HCT116 (cell line): Measurements from ENCODE around the gene DOK5. TPM values are rescaled to one million over a fixed set of nuclear protein-coding genes. Genes with fewer than 3 reads are reported as not detected.

ENCODE experiments used
- ATAC-seq: fragments of 200-7000 bp; cut with Tn5 transposase; 2 replicates; pipeline ENCODE4 v1.9.1; 2020; ENCODE audit warnings: mild to moderate bottlenecking, moderate library complexity
- BruUV-seq: library from RNA; stranded (reverse); fragments of 400-500 nt; replicated peaks from 2 replicates; lab custom pipeline; 2021; lab: Mats Ljungman, UMichigan
- CTCF ChIA-PET: fragments of 300-600 bp; sonication (Branson Sonifier 250); formaldehyde crosslinking; loops from one replicate; lab custom pipeline; 2021; ENCODE audit warnings: antibody characterized with exemption; lab: Charles Lee
- POLR2A ChIA-PET: fragments of 300-600, 350-600 bp; sonication (Branson Sonifier 250); formaldehyde crosslinking; loops from one replicate; lab custom pipeline; 2021; ENCODE audit warnings: antibody characterized with exemption; lab: Charles Lee
- RAD21 ChIA-PET, 2 experiments: fragments of 300-600 bp; sonication (Branson Sonifier 250); formaldehyde crosslinking; loops; one replicate each; lab custom pipeline; 2023; ENCODE audit warnings: low total read pairs in 2 of 2; ENCODE audit not compliant: uncharacterized antibody in 2 of 2, unreplicated experiment in 2 of 2, low non-redundant PET in 1 of 2; lab: Charles Lee
- DNase-seq: peaks from one replicate; pipeline ENCODE4 v3.0.0-alpha.2; 2010; ENCODE audit warnings: low read depth, low spot score
- H2AFZ ChIP-seq: fragments of 200-600 bp; shearing (Covaris generic), sonication (generic); 2 replicates; pipeline ENCODE4 v1.6.1; 2017; ENCODE audit warnings: low read depth, mixed run types, mixed read lengths, antibody characterized with exemption, low read length; ENCODE audit not compliant: poor library complexity, severe bottlenecking
- H3K27ac ChIP-seq: 2 replicates; pipeline ENCODE4 v1.5.1; 2012; ENCODE audit warnings: low read depth, low read length
- H3K27me3 ChIP-seq: fragments of 200-600 bp; sonication (generic); 2 replicates; pipeline ENCODE4 v1.6.1; 2016; ENCODE audit warnings: mixed run types, low read length, mixed read lengths; ENCODE audit not compliant: insufficient read depth
- H3K36me3 ChIP-seq, 2 experiments: fragments of 200-500 bp in 1 of 2; fragments of 200-600 bp in 1 of 2; sonication (Bioruptor generic) in 1 of 2; sonication (generic) in 1 of 2; 2 replicates each; pipeline versions ENCODE4 v1.5.1 to v1.6.1; 2014 to 2016; ENCODE audit warnings: low read length in 2 of 2, inconsistent platforms in 1 of 2, mixed read lengths in 1 of 2, mixed run types in 1 of 2; ENCODE audit not compliant: insufficient read depth in 2 of 2, control insufficient read depth in 1 of 2
- H3K4me1 ChIP-seq, 2 experiments: fragments of 200-600 bp in 1 of 2; sonication (generic) in 1 of 2; 2 replicates each; pipeline versions ENCODE4 v1.5.1 to v1.6.1; 2012 to 2017; ENCODE audit warnings: low read length in 2 of 2, inconsistent platforms in 1 of 2, mild to moderate bottlenecking in 1 of 2, mixed read lengths in 1 of 2, mixed run types in 1 of 2, moderate library complexity in 1 of 2; ENCODE audit not compliant: insufficient read depth in 2 of 2, control insufficient read depth in 1 of 2
- H3K4me2 ChIP-seq: fragments of 200-600 bp; sonication (generic); 2 replicates; pipeline ENCODE4 v1.6.1; 2017; ENCODE audit warnings: mixed run types, low read length, mixed read lengths
- H3K4me3 ChIP-seq, 2 experiments: fragments of 200-600 bp in 1 of 2; sonication (generic) in 1 of 2; replicated peaks in 1 of 2; 2 replicates each; pipeline ENCODE4 v1.5.1; 2011 to 2016; ENCODE audit warnings: low read length in 2 of 2, control low read depth in 1 of 2, low read depth in 1 of 2, mild to moderate bottlenecking in 1 of 2, mixed read lengths in 1 of 2, mixed run types in 1 of 2
- H3K79me2 ChIP-seq: fragments of 200-600 bp; sonication (generic); 2 replicates; pipeline ENCODE4 v1.6.1; 2017; ENCODE audit warnings: mild to moderate bottlenecking, mixed run types, low read length, moderate library complexity, mixed read lengths; ENCODE audit not compliant: insufficient read depth
- H3K9ac ChIP-seq: fragments of 200-600 bp; sonication (generic); 2 replicates; pipeline ENCODE4 v1.6.1; 2016; ENCODE audit warnings: low read length, mixed read lengths
- H3K9me2 ChIP-seq: fragments of 200-600 bp; sonication (generic), shearing (Covaris generic); 2 replicates; pipeline ENCODE4 v1.6.1; 2017; ENCODE audit warnings: mixed run types, mild to moderate bottlenecking, moderate library complexity; ENCODE audit not compliant: insufficient read depth
- H3K9me3 ChIP-seq, 2 experiments: fragments of 200-500 bp in 1 of 2; fragments of 200-600 bp in 1 of 2; sonication (Bioruptor generic) in 1 of 2; sonication (generic) in 1 of 2; 2 replicates each; pipeline ENCODE4 v1.6.1; 2014 to 2017; ENCODE audit warnings: low read length in 2 of 2, mixed read lengths in 2 of 2, inconsistent platforms in 1 of 2, low read depth in 1 of 2, mild to moderate bottlenecking in 1 of 2, mixed run types in 1 of 2, moderate library complexity in 1 of 2; ENCODE audit not compliant: control insufficient read depth in 1 of 2, insufficient read depth in 1 of 2
- H4K20me1 ChIP-seq: fragments of 200-600 bp; sonication (generic), shearing (Covaris generic); 2 replicates; pipeline ENCODE4 v1.6.1; 2017; ENCODE audit warnings: mixed run types, mild to moderate bottlenecking, moderate library complexity; ENCODE audit not compliant: insufficient read depth
- CTCF ChIP-seq, 3 experiments: fragments of 200-600 bp in 1 of 3; sonication (generic) in 1 of 3; IDR thresholded peaks in 2 of 3; conservative IDR thresholded peaks in 1 of 3; 2 replicates each; pipeline ENCODE4 v1.5.1; 2012 to 2017; ENCODE audit warnings: low read depth in 2 of 3, low read length in 2 of 3, antibody characterized with exemption in 1 of 3, borderline replicate concordance in 1 of 3, control low read depth in 1 of 3, mild to moderate bottlenecking in 1 of 3, mixed read lengths in 1 of 3, mixed run types in 1 of 3, moderate library complexity in 1 of 3; ENCODE audit not compliant: insufficient read depth in 1 of 3
- EGR1 ChIP-seq: IDR thresholded peaks from 2 replicates; pipeline ENCODE4 v1.6.1; 2012; ENCODE audit warnings: low read depth
- ELF1 ChIP-seq: IDR thresholded peaks from 2 replicates; pipeline ENCODE4 v1.6.1; 2012; ENCODE audit warnings: low read depth, borderline replicate concordance
- FOSL1 ChIP-seq: IDR thresholded peaks from 2 replicates; pipeline ENCODE4 v1.6.1; 2012; ENCODE audit warnings: low read depth
- JUND ChIP-seq: IDR thresholded peaks from 2 replicates; pipeline ENCODE4 v1.6.1; 2012
- POLR2A ChIP-seq: IDR thresholded peaks from 2 replicates; pipeline ENCODE4 v1.7.0; 2011; ENCODE audit warnings: borderline replicate concordance; ENCODE audit not compliant: insufficient read depth, insufficient read length; ENCODE audit errors: extremely low read depth
- POLR2AphosphoS5 ChIP-seq: IDR thresholded peaks from 2 replicates; pipeline ENCODE4 v1.6.1; 2011; ENCODE audit warnings: mild to moderate bottlenecking, low read depth, low read length, moderate library complexity
- SIN3A ChIP-seq: IDR thresholded peaks from 2 replicates; pipeline ENCODE4 v1.6.1; 2012; ENCODE audit warnings: low read depth
- SP1 ChIP-seq: IDR thresholded peaks from 2 replicates; pipeline ENCODE4 v1.6.1; 2012; ENCODE audit warnings: low read depth
- SRF ChIP-seq: IDR thresholded peaks from 2 replicates; pipeline ENCODE4 v1.6.1; 2012; ENCODE audit warnings: low read depth
- TCF7L2 ChIP-seq: IDR thresholded peaks from 2 replicates; pipeline ENCODE4 v1.7.0; 2011; ENCODE audit warnings: borderline replicate concordance, inconsistent platforms; ENCODE audit not compliant: insufficient read depth, insufficient read length; ENCODE audit errors: extremely low read depth
- YY1 ChIP-seq: IDR thresholded peaks from 2 replicates; pipeline ENCODE4 v1.6.1; 2011; ENCODE audit warnings: low read length, low read depth, moderate library complexity, mild to moderate bottlenecking; ENCODE audit not compliant: insufficient replicate concordance; ENCODE audit errors: extremely low read depth
- intact Hi-C: fragments of 100-400 bp; cut with micrococcal nuclease; formaldehyde crosslinking; loops from 2 replicates; pipeline ENCODE4 v1.10.0; 2022
- total RNA-seq: library from RNA; stranded (reverse); gene quantifications from one replicate; pipeline ENCODE4 v1.2.1, GENCODE V29; 2021; ENCODE audit not compliant: unreplicated experiment
- TF ChIP-seq, protein P1 (sequence below): IDR thresholded peaks from 2 replicates; pipeline ENCODE4 v1.6.1; 2012
- TF ChIP-seq, protein P2 (sequence below): IDR thresholded peaks from 2 replicates; pipeline ENCODE4 v1.6.1; 2012
- TF ChIP-seq, protein P3 (sequence below): IDR thresholded peaks from 2 replicates; pipeline ENCODE4 v1.6.1; 2011; ENCODE audit warnings: mild to moderate bottlenecking, low read length, moderate library complexity; ENCODE audit not compliant: insufficient replicate concordance; ENCODE audit errors: extremely low read depth

DOK5 gene
- total RNA-seq, 1 experiment from 2014 or later: not detected

DNA sequence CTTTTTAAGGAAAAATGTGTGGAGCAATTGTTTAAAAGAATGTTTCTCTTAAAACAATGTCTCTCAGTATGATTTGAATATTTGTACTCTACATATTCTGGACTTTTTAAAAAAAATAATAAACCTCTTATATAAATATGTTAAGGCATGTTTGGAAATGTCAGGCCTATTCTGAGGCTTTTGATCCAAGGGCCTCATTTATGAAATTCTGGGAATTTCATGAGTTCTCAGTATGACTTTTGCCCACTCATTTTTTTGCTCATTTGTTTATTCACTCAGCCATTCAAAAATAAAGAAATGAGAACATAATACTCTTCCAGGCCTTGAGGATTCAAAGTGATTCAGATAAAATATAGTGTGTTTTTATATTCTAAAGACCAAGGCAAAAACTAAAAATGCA, 60.4 kb downstream of the DOK5 start:
- Histone ChIP-seq H3K79me2 (no peaks in the 10 kb centered on the region), H2AFZ (no peak overlapping the region), H3K36me3 (no peaks in the 10 kb centered on the region), H3K4me1 (no peaks in the 10 kb centered on the region), H3K27ac (no peak overlapping the region), H3K9me3 (no peaks in the 10 kb centered on the region), H3K4me2 (no peak overlapping the region), H3K9ac (no peak overlapping the region), H3K27me3 (no peaks in the 10 kb centered on the region; the same call in 1 of the 2 replicates)
- ChIA-PET RAD21 (no interaction called here), CTCF (no interaction called here)
- no peak for ATAC-seq
- no TSS peak for BruUV-seq
- TF ChIP-seq SP1: no peak
- TF ChIP-seq FOSL1: no peak
- TF ChIP-seq SRF: no peak
- TF ChIP-seq, all 23 proteins: peak for 0
- no peak for DNase-seq
- Histone ChIP-seq H3K9me2 (no peaks in the 10 kb centered on the region), H3K4me3 (no peak overlapping the region), H4K20me1 (no peaks in the 10 kb centered on the region)
- intact Hi-C loops: no loop called here
- POLR2A ChIA-PET: no interaction called here

- DNase-seq (no peak), ATAC-seq (no peak)
- Histone ChIP-seq H2AFZ (no peak overlapping the region), H3K4me1 (no peaks in the 10 kb centered on the region), H3K4me3 (no peak overlapping the region), H3K9me2 (no peaks in the 10 kb centered on the region), H3K36me3 (no peaks in the 10 kb centered on the region), H4K20me1 (no peaks in the 10 kb centered on the region), H3K4me2 (no peak overlapping the region), H3K9me3 (no peaks in the 10 kb centered on the region), H3K27ac (no peak overlapping the region), H3K79me2 (no peaks in the 10 kb centered on the region), H3K27me3 (no peaks in the 10 kb centered on the region), H3K9ac (no peak overlapping the region)
- intact Hi-C loops: no loop called here
- TF ChIP-seq TCF7L2 (no peak), ELF1 (no peak), SRF (no peak), POLR2AphosphoS5 (no peak), CTCF (IDR thresholded peaks at IDR 0.05 in 2 of 3, conservative IDR thresholded peaks at IDR 0.05 in 1 of 3; ENCODE audit: borderline replicate concordance in 1 of 3, insufficient read depth in 1 of 3, low read depth in 2 of 3, low read length in 2 of 3) (no peak), YY1 (no peak), POLR2A (no peak), EGR1 (no peak), SIN3A (no peak), JUND (no peak)
- TF ChIP-seq, protein P1, sequence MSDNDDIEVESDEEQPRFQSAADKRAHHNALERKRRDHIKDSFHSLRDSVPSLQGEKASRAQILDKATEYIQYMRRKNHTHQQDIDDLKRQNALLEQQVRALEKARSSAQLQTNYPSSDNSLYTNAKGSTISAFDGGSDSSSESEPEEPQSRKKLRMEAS: no peak
- TF ChIP-seq, protein P2, sequence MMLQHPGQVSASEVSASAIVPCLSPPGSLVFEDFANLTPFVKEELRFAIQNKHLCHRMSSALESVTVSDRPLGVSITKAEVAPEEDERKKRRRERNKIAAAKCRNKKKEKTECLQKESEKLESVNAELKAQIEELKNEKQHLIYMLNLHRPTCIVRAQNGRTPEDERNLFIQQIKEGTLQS: no peak
- TF ChIP-seq, protein P3, sequence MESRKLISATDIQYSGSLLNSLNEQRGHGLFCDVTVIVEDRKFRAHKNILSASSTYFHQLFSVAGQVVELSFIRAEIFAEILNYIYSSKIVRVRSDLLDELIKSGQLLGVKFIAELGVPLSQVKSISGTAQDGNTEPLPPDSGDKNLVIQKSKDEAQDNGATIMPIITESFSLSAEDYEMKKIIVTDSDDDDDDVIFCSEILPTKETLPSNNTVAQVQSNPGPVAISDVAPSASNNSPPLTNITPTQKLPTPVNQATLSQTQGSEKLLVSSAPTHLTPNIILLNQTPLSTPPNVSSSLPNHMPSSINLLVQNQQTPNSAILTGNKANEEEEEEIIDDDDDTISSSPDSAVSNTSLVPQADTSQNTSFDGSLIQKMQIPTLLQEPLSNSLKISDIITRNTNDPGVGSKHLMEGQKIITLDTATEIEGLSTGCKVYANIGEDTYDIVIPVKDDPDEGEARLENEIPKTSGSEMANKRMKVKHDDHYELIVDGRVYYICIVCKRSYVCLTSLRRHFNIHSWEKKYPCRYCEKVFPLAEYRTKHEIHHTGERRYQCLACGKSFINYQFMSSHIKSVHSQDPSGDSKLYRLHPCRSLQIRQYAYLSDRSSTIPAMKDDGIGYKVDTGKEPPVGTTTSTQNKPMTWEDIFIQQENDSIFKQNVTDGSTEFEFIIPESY: no peak
- no TSS peak for BruUV-seq
- CTCF ChIA-PET: no interaction called here
- RAD21 ChIA-PET: no interaction called here
- POLR2A ChIA-PET: no interaction called here
These were observed 64.2 kb downstream of the DOK5 start for GRCh38 chr20:54539521-54540046.
